ENCODE data around the gene LRFN5.
"Not testable (repeated sequence)": the region's sequence is repeated elsewhere in the genome, so short reads cannot be mapped to it uniquely, and the experiment has no call there.

DNA sequence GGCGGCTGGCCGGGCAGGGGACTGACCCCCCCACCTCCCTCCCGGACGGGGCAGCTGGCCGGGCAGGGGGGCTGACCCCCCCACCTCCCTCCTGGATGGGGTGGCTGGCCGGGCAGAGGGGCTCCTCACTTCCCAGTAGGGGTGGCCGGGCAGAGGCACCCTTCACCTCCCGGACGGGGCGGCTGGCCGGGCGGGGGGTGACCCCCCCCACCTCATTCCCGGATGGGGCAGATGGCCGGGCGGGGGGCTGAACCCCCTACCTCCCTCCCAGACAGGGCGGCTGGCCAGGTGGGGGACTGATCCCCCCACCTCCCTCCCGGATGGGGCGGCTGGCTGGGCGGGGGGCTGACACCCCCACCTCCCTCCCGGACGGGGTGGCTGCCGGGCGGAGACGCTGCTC, 66.9 kb downstream of the LRFN5 start:
- TF ChIP-seq, protein P1, sequence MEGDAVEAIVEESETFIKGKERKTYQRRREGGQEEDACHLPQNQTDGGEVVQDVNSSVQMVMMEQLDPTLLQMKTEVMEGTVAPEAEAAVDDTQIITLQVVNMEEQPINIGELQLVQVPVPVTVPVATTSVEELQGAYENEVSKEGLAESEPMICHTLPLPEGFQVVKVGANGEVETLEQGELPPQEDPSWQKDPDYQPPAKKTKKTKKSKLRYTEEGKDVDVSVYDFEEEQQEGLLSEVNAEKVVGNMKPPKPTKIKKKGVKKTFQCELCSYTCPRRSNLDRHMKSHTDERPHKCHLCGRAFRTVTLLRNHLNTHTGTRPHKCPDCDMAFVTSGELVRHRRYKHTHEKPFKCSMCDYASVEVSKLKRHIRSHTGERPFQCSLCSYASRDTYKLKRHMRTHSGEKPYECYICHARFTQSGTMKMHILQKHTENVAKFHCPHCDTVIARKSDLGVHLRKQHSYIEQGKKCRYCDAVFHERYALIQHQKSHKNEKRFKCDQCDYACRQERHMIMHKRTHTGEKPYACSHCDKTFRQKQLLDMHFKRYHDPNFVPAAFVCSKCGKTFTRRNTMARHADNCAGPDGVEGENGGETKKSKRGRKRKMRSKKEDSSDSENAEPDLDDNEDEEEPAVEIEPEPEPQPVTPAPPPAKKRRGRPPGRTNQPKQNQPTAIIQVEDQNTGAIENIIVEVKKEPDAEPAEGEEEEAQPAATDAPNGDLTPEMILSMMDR (IDR thresholded peaks at IDR 0.05): not testable (repeated sequence)
- TF ChIP-seq POLR2A (IDR thresholded peaks at IDR 0.05): not testable (repeated sequence)
